ENCODE data around the gene SOHLH2. TPM values are rescaled to one million over a fixed set of nuclear protein-coding genes. Genes with fewer than 3 reads are reported as not detected.

Gene SOHLH2
- 0.10 and 0.69 TPM in 2 replicates for total RNA-seq

- no peak for DNase-seq (ENCODE audit: low read depth)
These were observed at the start of gene SOHLH2 for GRCh38 chr13:36214163-36214921. Gene SOHLH2, minus strand, starts transcription at chr13:36214556. Its CDS starts 30 bp downstream, at chr13:36214526.

- DNase-seq (ENCODE audit: low read depth) = peak; percentile 78
These were observed 47.6 kb upstream of the SOHLH2 start for GRCh38 chr13:36261976-36262375.

GRCh38 chr13:36261011-36261410 is 46.7 kb upstream of the SOHLH2 start:
- DNase-seq (ENCODE audit: low read depth) = no peak

- DNase-seq (ENCODE audit: low read depth) = no peak
These were observed 45.2 kb upstream of the SOHLH2 start for GRCh38 chr13:36259361-36260137.

GRCh38 chr13:36258831-36259230 is 44.5 kb upstream of the SOHLH2 start:
- DNase-seq (ENCODE audit: low read depth) = no peak

GRCh38 chr13:36251526-36251925 is 37.2 kb upstream of the SOHLH2 start:
- peak; percentile 23 for DNase-seq (ENCODE audit: low read depth)

GRCh38 chr13:36251017-36251416 is 36.7 kb upstream of the SOHLH2 start:
- DNase-seq (ENCODE audit: low read depth) = no peak

- DNase-seq (ENCODE audit: low read depth) = no peak
These were observed 34.3 kb upstream of the SOHLH2 start for GRCh38 chr13:36248700-36249099.

GRCh38 chr13:36244990-36245389 is 30.6 kb upstream of the SOHLH2 start:
- peak; percentile 73 for DNase-seq (ENCODE audit: low read depth)

- DNase-seq (ENCODE audit: low read depth) = peak; percentile 43
These were observed 29.7 kb upstream of the SOHLH2 start for GRCh38 chr13:36244073-36244472.

- DNase-seq (ENCODE audit: low read depth) = no peak
These were observed 28.4 kb upstream of the SOHLH2 start for GRCh38 chr13:36242761-36243160.

GRCh38 chr13:36231236-36231635 is 16.9 kb upstream of the SOHLH2 start:
- no peak for DNase-seq (ENCODE audit: low read depth)

- no peak for DNase-seq (ENCODE audit: low read depth)
These were observed 10.4 kb upstream of the SOHLH2 start for GRCh38 chr13:36224730-36225129.

GRCh38 chr13:36219883-36220282 is 5.5 kb upstream of the SOHLH2 start:
- no peak for DNase-seq (ENCODE audit: low read depth)

- no peak for DNase-seq (ENCODE audit: low read depth)
These were observed 3.1 kb upstream of the SOHLH2 start for GRCh38 chr13:36217456-36217855.

- DNase-seq (ENCODE audit: low read depth) = no peak
These were observed 1.6 kb downstream of the SOHLH2 start for GRCh38 chr13:36212789-36213188.

- DNase-seq (ENCODE audit: low read depth) = no peak
These were observed 2.8 kb downstream of the SOHLH2 start for GRCh38 chr13:36211567-36211966.

GRCh38 chr13:36210738-36211137 is 3.6 kb downstream of the SOHLH2 start:
- DNase-seq (ENCODE audit: low read depth) = no peak

- no peak for DNase-seq (ENCODE audit: low read depth)
These were observed 6.7 kb downstream of the SOHLH2 start for GRCh38 chr13:36207672-36208071.

GRCh38 chr13:36193151-36193855 is 21.1 kb downstream of the SOHLH2 start:
- DNase-seq (ENCODE audit: low read depth) = peak; percentile 83

- peak; percentile 38 for DNase-seq (ENCODE audit: low read depth)
These were observed 22.2 kb downstream of the SOHLH2 start for GRCh38 chr13:36192166-36192565.

GRCh38 chr13:36190771-36191170 is 23.6 kb downstream of the SOHLH2 start:
- peak; percentile 7 for DNase-seq (ENCODE audit: low read depth)

Measured in renal cortical epithelial cell (primary cell).